GM10266 (cell line): Measurements from ENCODE around the gene EXOSC3.

Experiments
- DNase-seq: peaks from one replicate; pipeline ENCODE4 v3.0.0; 2012; ENCODE audit errors: extremely low spot score
- TF ChIP-seq, protein P1 (sequence below): IDR thresholded peaks from 2 replicates; pipeline ENCODE4 v1.5.1; 2012; ENCODE audit warnings: mild to moderate bottlenecking, low read depth; ENCODE audit not compliant: control insufficient read depth, insufficient read depth; ENCODE audit errors: missing control alignments

The EXOSC3 gene

DNA sequence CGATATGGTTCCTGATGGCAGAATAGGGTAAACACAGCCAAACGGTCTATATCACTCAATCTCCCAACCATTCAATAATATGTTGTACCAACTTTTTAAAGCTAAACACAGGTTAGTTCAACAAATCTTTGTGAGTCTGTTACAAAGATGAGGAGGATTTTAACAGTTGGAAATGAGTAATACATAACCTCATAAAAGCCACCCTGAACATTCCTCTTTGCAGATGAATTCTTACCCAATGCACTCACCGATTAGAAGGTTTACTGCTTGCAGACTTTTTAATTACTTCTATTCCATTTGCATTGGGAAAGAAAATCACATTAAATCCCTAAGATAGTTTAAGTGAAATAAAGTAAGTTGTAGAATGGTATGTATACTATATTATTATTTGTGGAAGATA is 54.6 kb downstream of the EXOSC3 start:
- DNase-seq: no peak
- TF ChIP-seq, protein P1, sequence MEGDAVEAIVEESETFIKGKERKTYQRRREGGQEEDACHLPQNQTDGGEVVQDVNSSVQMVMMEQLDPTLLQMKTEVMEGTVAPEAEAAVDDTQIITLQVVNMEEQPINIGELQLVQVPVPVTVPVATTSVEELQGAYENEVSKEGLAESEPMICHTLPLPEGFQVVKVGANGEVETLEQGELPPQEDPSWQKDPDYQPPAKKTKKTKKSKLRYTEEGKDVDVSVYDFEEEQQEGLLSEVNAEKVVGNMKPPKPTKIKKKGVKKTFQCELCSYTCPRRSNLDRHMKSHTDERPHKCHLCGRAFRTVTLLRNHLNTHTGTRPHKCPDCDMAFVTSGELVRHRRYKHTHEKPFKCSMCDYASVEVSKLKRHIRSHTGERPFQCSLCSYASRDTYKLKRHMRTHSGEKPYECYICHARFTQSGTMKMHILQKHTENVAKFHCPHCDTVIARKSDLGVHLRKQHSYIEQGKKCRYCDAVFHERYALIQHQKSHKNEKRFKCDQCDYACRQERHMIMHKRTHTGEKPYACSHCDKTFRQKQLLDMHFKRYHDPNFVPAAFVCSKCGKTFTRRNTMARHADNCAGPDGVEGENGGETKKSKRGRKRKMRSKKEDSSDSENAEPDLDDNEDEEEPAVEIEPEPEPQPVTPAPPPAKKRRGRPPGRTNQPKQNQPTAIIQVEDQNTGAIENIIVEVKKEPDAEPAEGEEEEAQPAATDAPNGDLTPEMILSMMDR: no peak
